ENCODE measurements around the gene ARAP2. TPM values are rescaled to one million over a fixed set of nuclear protein-coding genes. Genes with fewer than 3 reads are reported as not detected.

ARAP2 gene
- total RNA-seq, 1 experiment from 2014 or later, result 5.5 TPM

DNA sequence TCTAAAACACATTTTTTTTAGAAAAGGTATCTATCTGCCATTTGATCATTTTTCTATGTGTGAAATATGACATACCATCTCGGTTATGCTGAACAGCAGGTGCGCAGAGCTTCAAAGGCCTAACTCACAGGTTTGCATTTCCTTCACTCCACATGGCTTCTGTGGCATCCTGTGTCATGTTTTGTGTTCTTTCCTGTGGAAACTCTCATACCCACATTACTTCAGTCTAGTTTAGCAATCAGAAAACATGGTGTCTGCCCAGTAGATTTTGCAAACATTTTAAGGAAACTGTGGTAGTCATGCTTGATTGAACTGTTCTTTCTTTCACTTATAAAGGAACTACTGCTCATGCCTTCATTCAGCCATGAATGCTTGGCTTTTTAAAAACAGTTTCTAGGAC lies 11.3 kb upstream of the ARAP2 start:
- no peaks in the 10 kb centered on the region for H3K27me3 ChIP-seq (ENCODE audit: control insufficient read depth, insufficient read depth, low read length)
- no peak overlapping the region for H3K27ac ChIP-seq (ENCODE audit: low read length)
- in situ Hi-C loops (cut with HindIII; ENCODE audit: low pct_unique_long_range_greater_than_20kb, low sequenced_read_pairs) (no loop called here), intact Hi-C loops (cut with micrococcal nuclease; ENCODE audit: unreplicated experiment) (no loop called here)
- no peaks in the 10 kb centered on the region for H3K4me1 ChIP-seq (ENCODE audit: control insufficient read depth, insufficient read depth, low read length)
- DNase-seq (ENCODE audit: low read depth, low spot score) (no peak), ATAC-seq (no peak)
- H3K4me3 ChIP-seq (ENCODE audit: low read depth in 2 of 2, low read length in 2 of 2), result no peak overlapping the region
- BruUV-seq (replicated peaks), result no TSS peak
- ChIA-PET CTCF (no interaction called here), POLR2A (no interaction called here)
- no peaks in the 10 kb centered on the region for H3K36me3 ChIP-seq (ENCODE audit: control insufficient read depth, insufficient read depth, low read length)
- TF ChIP-seq TCF7L2 (IDR thresholded peaks at IDR 0.05; ENCODE audit: low read depth, low read length), result no peak
- no peak for TF ChIP-seq SIN3A (IDR thresholded peaks at IDR 0.05; ENCODE audit: borderline replicate concordance, insufficient read depth, low read depth, low read length)
- no peak for TF ChIP-seq POLR2AphosphoS5 (IDR thresholded peaks at IDR 0.05; ENCODE audit: low read depth, low read length)
- TF ChIP-seq, protein P1, sequence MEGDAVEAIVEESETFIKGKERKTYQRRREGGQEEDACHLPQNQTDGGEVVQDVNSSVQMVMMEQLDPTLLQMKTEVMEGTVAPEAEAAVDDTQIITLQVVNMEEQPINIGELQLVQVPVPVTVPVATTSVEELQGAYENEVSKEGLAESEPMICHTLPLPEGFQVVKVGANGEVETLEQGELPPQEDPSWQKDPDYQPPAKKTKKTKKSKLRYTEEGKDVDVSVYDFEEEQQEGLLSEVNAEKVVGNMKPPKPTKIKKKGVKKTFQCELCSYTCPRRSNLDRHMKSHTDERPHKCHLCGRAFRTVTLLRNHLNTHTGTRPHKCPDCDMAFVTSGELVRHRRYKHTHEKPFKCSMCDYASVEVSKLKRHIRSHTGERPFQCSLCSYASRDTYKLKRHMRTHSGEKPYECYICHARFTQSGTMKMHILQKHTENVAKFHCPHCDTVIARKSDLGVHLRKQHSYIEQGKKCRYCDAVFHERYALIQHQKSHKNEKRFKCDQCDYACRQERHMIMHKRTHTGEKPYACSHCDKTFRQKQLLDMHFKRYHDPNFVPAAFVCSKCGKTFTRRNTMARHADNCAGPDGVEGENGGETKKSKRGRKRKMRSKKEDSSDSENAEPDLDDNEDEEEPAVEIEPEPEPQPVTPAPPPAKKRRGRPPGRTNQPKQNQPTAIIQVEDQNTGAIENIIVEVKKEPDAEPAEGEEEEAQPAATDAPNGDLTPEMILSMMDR (IDR thresholded peaks at IDR 0.05), result no peak
- TF ChIP-seq, protein P2, sequence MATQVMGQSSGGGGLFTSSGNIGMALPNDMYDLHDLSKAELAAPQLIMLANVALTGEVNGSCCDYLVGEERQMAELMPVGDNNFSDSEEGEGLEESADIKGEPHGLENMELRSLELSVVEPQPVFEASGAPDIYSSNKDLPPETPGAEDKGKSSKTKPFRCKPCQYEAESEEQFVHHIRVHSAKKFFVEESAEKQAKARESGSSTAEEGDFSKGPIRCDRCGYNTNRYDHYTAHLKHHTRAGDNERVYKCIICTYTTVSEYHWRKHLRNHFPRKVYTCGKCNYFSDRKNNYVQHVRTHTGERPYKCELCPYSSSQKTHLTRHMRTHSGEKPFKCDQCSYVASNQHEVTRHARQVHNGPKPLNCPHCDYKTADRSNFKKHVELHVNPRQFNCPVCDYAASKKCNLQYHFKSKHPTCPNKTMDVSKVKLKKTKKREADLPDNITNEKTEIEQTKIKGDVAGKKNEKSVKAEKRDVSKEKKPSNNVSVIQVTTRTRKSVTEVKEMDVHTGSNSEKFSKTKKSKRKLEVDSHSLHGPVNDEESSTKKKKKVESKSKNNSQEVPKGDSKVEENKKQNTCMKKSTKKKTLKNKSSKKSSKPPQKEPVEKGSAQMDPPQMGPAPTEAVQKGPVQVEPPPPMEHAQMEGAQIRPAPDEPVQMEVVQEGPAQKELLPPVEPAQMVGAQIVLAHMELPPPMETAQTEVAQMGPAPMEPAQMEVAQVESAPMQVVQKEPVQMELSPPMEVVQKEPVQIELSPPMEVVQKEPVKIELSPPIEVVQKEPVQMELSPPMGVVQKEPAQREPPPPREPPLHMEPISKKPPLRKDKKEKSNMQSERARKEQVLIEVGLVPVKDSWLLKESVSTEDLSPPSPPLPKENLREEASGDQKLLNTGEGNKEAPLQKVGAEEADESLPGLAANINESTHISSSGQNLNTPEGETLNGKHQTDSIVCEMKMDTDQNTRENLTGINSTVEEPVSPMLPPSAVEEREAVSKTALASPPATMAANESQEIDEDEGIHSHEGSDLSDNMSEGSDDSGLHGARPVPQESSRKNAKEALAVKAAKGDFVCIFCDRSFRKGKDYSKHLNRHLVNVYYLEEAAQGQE (IDR thresholded peaks at IDR 0.05; ENCODE audit: insufficient read depth in 1 of 2, low read depth in 2 of 2, low read length in 1 of 2), result no peak
- no peaks in the 10 kb centered on the region for H3K9me3 ChIP-seq (ENCODE audit: control insufficient read depth, insufficient read depth, low read depth, low read length)

DNA sequence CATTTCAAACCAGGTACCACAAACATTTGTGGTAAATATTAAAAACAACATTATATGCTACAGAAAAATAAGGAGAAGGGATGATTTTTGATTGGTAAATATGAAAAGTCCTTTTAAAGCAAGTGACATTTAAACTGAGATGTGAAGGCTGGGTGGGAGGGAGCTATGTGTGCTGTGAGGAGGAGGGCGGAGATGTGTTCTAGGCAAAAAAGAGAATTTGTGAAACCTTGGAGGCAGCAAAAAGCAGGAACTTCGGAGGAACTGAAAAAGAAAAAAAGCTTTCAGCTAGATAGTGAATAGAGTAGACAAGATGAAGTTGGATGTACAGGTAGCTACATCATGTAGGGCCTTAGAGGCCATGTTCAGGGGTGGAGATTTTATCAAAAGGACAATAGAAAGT lies 10.1 kb upstream of the ARAP2 start:
- H3K27me3 ChIP-seq (ENCODE audit: control insufficient read depth, insufficient read depth, low read length), result no peaks in the 10 kb centered on the region
- intact Hi-C loops (cut with micrococcal nuclease; ENCODE audit: unreplicated experiment) (no loop called here), in situ Hi-C loops (cut with HindIII; ENCODE audit: low pct_unique_long_range_greater_than_20kb, low sequenced_read_pairs) (no loop called here)
- ChIA-PET CTCF (no interaction called here), POLR2A (no interaction called here)
- H3K4me1 ChIP-seq (ENCODE audit: control insufficient read depth, insufficient read depth, low read length), result no peaks in the 10 kb centered on the region
- no peaks in the 10 kb centered on the region for H3K36me3 ChIP-seq (ENCODE audit: control insufficient read depth, insufficient read depth, low read length)
- H3K4me3 ChIP-seq (ENCODE audit: low read depth in 2 of 2, low read length in 2 of 2), result no peak overlapping the region
- no TSS peak for BruUV-seq (replicated peaks)
- H3K9me3 ChIP-seq (ENCODE audit: control insufficient read depth, insufficient read depth, low read depth, low read length), result no peaks in the 10 kb centered on the region
- DNase-seq (ENCODE audit: low read depth, low spot score) (no peak), ATAC-seq (no peak)
- no peak overlapping the region for H3K27ac ChIP-seq (ENCODE audit: low read length)
- TF ChIP-seq POLR2AphosphoS5 (IDR thresholded peaks at IDR 0.05; ENCODE audit: low read depth, low read length), result no peak
- no peak for TF ChIP-seq SIN3A (IDR thresholded peaks at IDR 0.05; ENCODE audit: borderline replicate concordance, insufficient read depth, low read depth, low read length)
- TF ChIP-seq, protein P1 (IDR thresholded peaks at IDR 0.05), result no peak
- TF ChIP-seq, protein P2 (IDR thresholded peaks at IDR 0.05; ENCODE audit: insufficient read depth in 1 of 2, low read depth in 2 of 2, low read length in 1 of 2), result no peak
- TF ChIP-seq TCF7L2 (IDR thresholded peaks at IDR 0.05; ENCODE audit: low read depth, low read length), result no peak

All from Panc1 (cell line).